Heart left ventricle (tissue), 16 donors: ENCODE data around the gene EFNB3. TPM values are rescaled to one million over a fixed set of nuclear protein-coding genes. Genes with fewer than 3 reads are reported as not detected.

Experiments used
- ATAC-seq, 4 donors: fragments of 200-7000 bp; cut with Tn5 transposase; one replicate each; pipeline ENCODE4 v1.9.1; 2020 to 2022; ENCODE audit warnings: moderate library complexity in 4 of 4, mild to moderate bottlenecking in 3 of 4, moderate number of reproducible peaks in 1 of 4
- DNase-seq, 5 donors: peaks; one replicate each; pipeline ENCODE4 v3.0.0-alpha.2; 2020
- H3K27ac ChIP-seq, 12 donors: fragments of 200-600 bp; sonication (generic) in 4 of 12; one replicate each; pipeline versions ENCODE4 v1.5.0 to v1.8.0; 2016 to 2022; ENCODE audit warnings: mild to moderate bottlenecking in 2 of 12
- H3K27me3 ChIP-seq, 9 donors: fragments of 200-600 bp; sonication (generic) in 2 of 9; one replicate each; pipeline versions ENCODE4 v1.5.1 to v1.8.0; 2016 to 2022; ENCODE audit warnings: mild to moderate bottlenecking in 3 of 9
- H3K36me3 ChIP-seq, 9 donors: fragments of 200-600 bp; sonication (generic) in 2 of 9; one replicate each; pipeline versions ENCODE4 v1.5.0 to v1.8.0; 2018 to 2022; ENCODE audit warnings: mild to moderate bottlenecking in 2 of 9
- H3K4me1 ChIP-seq, 12 donors: fragments of 200-600 bp; sonication (generic) in 4 of 12; one replicate each; pipeline versions ENCODE4 v1.5.0 to v1.8.0; 2016 to 2022; ENCODE audit warnings: mild to moderate bottlenecking in 3 of 12
- H3K4me3 ChIP-seq, 12 donors: fragments of 200-600 bp; sonication (generic) in 4 of 12; one replicate each; pipeline versions ENCODE4 v1.5.0 to v1.8.0; 2017 to 2022; ENCODE audit warnings: mild to moderate bottlenecking in 9 of 12, moderate library complexity in 4 of 12
- H3K9me3 ChIP-seq, 12 donors: fragments of 200-600 bp; sonication (generic) in 4 of 12; one replicate each; pipeline versions ENCODE4 v1.5.0 to v1.8.0; 2016 to 2022; ENCODE audit warnings: mild to moderate bottlenecking in 1 of 12
- CTCF ChIP-seq, 12 donors: fragments of 200-600 bp; sonication (generic) in 4 of 12; IDR thresholded peaks; one replicate each; pipeline versions ENCODE4 v1.5.0 to v1.8.0; 2018 to 2022; ENCODE audit warnings: antibody characterized with exemption in 12 of 12, mild to moderate bottlenecking in 5 of 12
- POLR2A ChIP-seq, 2 donors: fragments of 450-650 bp; IDR thresholded peaks; one replicate each; pipeline ENCODE4 v1.6.1; 2017; ENCODE audit warnings: antibody characterized with exemption in 2 of 2, mild to moderate bottlenecking in 2 of 2, moderate library complexity in 2 of 2
- WGBS, 4 donors: extraction: QIAGEN DNeasy Blood & Tissue Kit in 2 of 4; methylation state at CpG; one replicate each; pipeline versions ENCODE4 v1.1.5 to v1.1.7; 2013 to 2018; 5-methylcytosine and 5-hydroxymethylcytosine counted together
- intact Hi-C, 10 donors: fragments of 100-400 bp; cut with DNase I; formaldehyde crosslinking; loops; one replicate each; pipeline versions ENCODE4 v1.11.1 to v1.14.2; 2022
- long read RNA-seq, 3 donors: library from polyadenylated mRNA; unstranded; transcript quantifications; one replicate each; pipeline ENCODE4 v2.0.0, GENCODE V29; 2020 to 2021
- polyA plus RNA-seq, 2 donors: library from polyadenylated mRNA; stranded (reverse); fragments of 200-250 nt; gene quantifications; one replicate each; pipeline ENCODE4 v1.2.3, GENCODE V29; 2013
- total RNA-seq, 9 donors: library from RNA; depleted of rRNA in 2 of 9; stranded (reverse); fragments of >200 nt in 2 of 9; fragmentation: NEBNext Ultra II Directional in 3 of 9; extraction: Animal tissue kit (Norgen Biotek cat#: 25700) in 3 of 9; gene quantifications; one replicate each; pipeline versions ENCODE4 v1.1.0 to v1.2.4, GENCODE V29; 2016 to 2023
- donor health status: ischemic (EF 13 %, LVEDD 7.1; RV severe dilation, severe dysfunction).
- donor health status: healthy with polysubstance abuse.
- donor health status: DM: no; HTN: yes; CAD: no.
- donor health status: DM: no; HTN: no; CAD: no.
- donor health status: ischemic (EF 25% LVEDD 6.9; RV normal size, moderate dysfunction).
- donor health status: ischemic (EF 25% LVEDD 5.7; RV mildly dilated, moderate dysfunction).
- donor health status: healthy.
- donor health status: DM: yes; HTN: yes; CAD: no.
- donor health status: ischemic (EF 35%, LVEDD 5.7; RV mildly dilated, moderate dysfunction).
- donor health status: nonischemic (EF 11% LVEDD 7.7; RV severe dilation, severe dysfunction).
- donor health status: DM: yes; HTN: yes; CAD: no.
- donor health status: PGD.
- donor health status: ischemic (EF 29% LVEDD 5.4; RV normal size, mild dysfunction).
- donor health status: nonischemic (EF 23%, LVEDD 6.1; RV moderate dilation, normal function).

The EFNB3 gene
- total RNA-seq: 1 to 10 TPM in 1 of 9 donors, under 1 TPM in 8; 0.10 to 4.6 (median 0.36) TPM
- polyA plus RNA-seq: under 1 TPM; 0.15 to 0.43 TPM
- long read RNA-seq, donor 1: 0 reads
- long read RNA-seq, donor 2, partial matches to known transcripts: 0 of 1 reads
- long read RNA-seq, donor 2, other reads (novel, unspliced or antisense): 1 of 1 reads
- long read RNA-seq, donor 3: 0 reads

- Histone ChIP-seq H3K9me3 (no peaks in the 10 kb centered on the region), H3K4me1 (peaks cover 5 to 29% (median 15%) of the 10 kb centered on the region in 12 donors), H3K36me3 (peaks cover 0 to 21% (median 13%) of the 10 kb centered on the region in 9 donors), H3K27me3 (peaks cover 13 to 41% (median 25%) of the 10 kb centered on the region in 9 donors), H3K27ac (no peak within 1 kb of the TSS), H3K4me3 (peak within 1 kb of the TSS; percentile 7 to 54 (median 46))
- ATAC-seq (peak in 1 of 4 donors; percentile 7), DNase-seq (peak in 1 of 5 donors; percentile 10)
- 1 to 4% (median 2%) methylated on average over 24 to 45 of the region's 45 CpGs for WGBS, 4 donors
- intact Hi-C loops: no loop called here
- TF ChIP-seq CTCF (IDR thresholded peaks at IDR 0.05) (no peak), POLR2A (IDR thresholded peaks at IDR 0.05) (no peak)
Observed at GRCh38 chr17:7704601-7705268, at the start of gene EFNB3. Gene EFNB3 (plus strand): TSS chr17:7705202. CDS start chr17:7705599, 397 bp downstream.

GRCh38 chr17:7655541-7655840 is 49.5 kb upstream of the EFNB3 start:
- peaks cover 0 to 22% (median 9%) of the 10 kb centered on the region in 9 donors for H3K27me3 ChIP-seq
- H3K27ac ChIP-seq: no peak overlapping the region
- intact Hi-C loops: no loop called here
- DNase-seq: no peak
- H3K9me3 ChIP-seq: no peaks in the 10 kb centered on the region
- H3K36me3 ChIP-seq: no peaks in the 10 kb centered on the region
- ATAC-seq: no peak
- H3K4me1 ChIP-seq: peaks cover 0 to 30% (median 13%) of the 10 kb centered on the region in 12 donors
- TF ChIP-seq CTCF (IDR thresholded peaks at IDR 0.05) (no peak), POLR2A (IDR thresholded peaks at IDR 0.05) (no peak)
- H3K4me3 ChIP-seq: no peak overlapping the region
- 89 to 90% (median 89%) methylated on average over 17 of the region's 17 CpGs for WGBS, 4 donors

- Histone ChIP-seq H3K27ac (peak overlapping the region in 6 of 12 donors; percentile 9 to 47 (median 34)), H3K4me1 (peaks cover 0 to 15% (median 3%) of the 10 kb centered on the region in 12 donors), H3K27me3 (peaks cover 0 to 6% (median 0%) of the 10 kb centered on the region in 9 donors), H3K4me3 (no peak overlapping the region), H3K9me3 (no peaks in the 10 kb centered on the region), H3K36me3 (no peaks in the 10 kb centered on the region)
- intact Hi-C loops: no loop called here
- peak; percentile 50 to 74 (median 66) for ATAC-seq
- TF ChIP-seq POLR2A (IDR thresholded peaks at IDR 0.05) (no peak), CTCF (IDR thresholded peaks at IDR 0.05) (no peak)
- peak; percentile 65 to 80 (median 80) for DNase-seq
- 28 to 35% (median 31%) methylated on average over 10 of the region's 10 CpGs for WGBS, 4 donors
Observed at GRCh38 chr17:7656958-7657609, 47.9 kb upstream of the EFNB3 start.
